ENCODE results near the gene AKT3.

Gene AKT3

GRCh38 chr1:243482141-243483022 is 367.7 kb downstream of the AKT3 start:
- peak; percentile 88 for DNase-seq

GRCh38 chr1:243481101-243481500 is 368.9 kb downstream of the AKT3 start:
- no peak for DNase-seq

- DNase-seq, result no peak
These were observed 372.2 kb downstream of the AKT3 start for GRCh38 chr1:243477731-243478290.

- DNase-seq, result no peak
These were observed 374.1 kb downstream of the AKT3 start for GRCh38 chr1:243475966-243476365.

- no peak for DNase-seq
These were observed 375.1 kb downstream of the AKT3 start for GRCh38 chr1:243474906-243475305.

- DNase-seq, result no peak
These were observed 375.7 kb downstream of the AKT3 start for GRCh38 chr1:243474136-243474881.

- DNase-seq, result no peak
These were observed 376.6 kb downstream of the AKT3 start for GRCh38 chr1:243473227-243474135.

- no peak for DNase-seq
These were observed 378.0 kb downstream of the AKT3 start for GRCh38 chr1:243471754-243472745.

- peak; percentile 99 for DNase-seq
These were observed 378.9 kb downstream of the AKT3 start for GRCh38 chr1:243471026-243471685.

GRCh38 chr1:243470502-243470901 is 379.5 kb downstream of the AKT3 start:
- DNase-seq, result peak; percentile 83

GRCh38 chr1:243469497-243469896 is 380.5 kb downstream of the AKT3 start:
- peak; percentile 77 for DNase-seq

GRCh38 chr1:243465738-243466137 is 384.3 kb downstream of the AKT3 start:
- DNase-seq, result no peak

- DNase-seq, result no peak
These were observed 385.0 kb downstream of the AKT3 start for GRCh38 chr1:243465081-243465480.

GRCh38 chr1:243462929-243463697 is 386.9 kb downstream of the AKT3 start:
- DNase-seq, result no peak

- DNase-seq, result no peak
These were observed 388.3 kb downstream of the AKT3 start for GRCh38 chr1:243461700-243462099.

GRCh38 chr1:243459059-243459458 is 391.0 kb downstream of the AKT3 start:
- no peak for DNase-seq

- DNase-seq, result no peak
These were observed 392.6 kb downstream of the AKT3 start for GRCh38 chr1:243457363-243457982.

GRCh38 chr1:243455760-243456651 is 394.0 kb downstream of the AKT3 start:
- no peak for DNase-seq
